HG03108 (cell line): ENCODE measurements around the gene ARHGEF26.

Experiments used
- ATAC-seq: cut with Tn5 transposase; IDR thresholded peaks from one replicate; pipeline ENCODE4 v1.9.1; 2021; ENCODE audit warnings: moderate library complexity; ENCODE audit not compliant: unreplicated experiment

The ARHGEF26 gene

DNA sequence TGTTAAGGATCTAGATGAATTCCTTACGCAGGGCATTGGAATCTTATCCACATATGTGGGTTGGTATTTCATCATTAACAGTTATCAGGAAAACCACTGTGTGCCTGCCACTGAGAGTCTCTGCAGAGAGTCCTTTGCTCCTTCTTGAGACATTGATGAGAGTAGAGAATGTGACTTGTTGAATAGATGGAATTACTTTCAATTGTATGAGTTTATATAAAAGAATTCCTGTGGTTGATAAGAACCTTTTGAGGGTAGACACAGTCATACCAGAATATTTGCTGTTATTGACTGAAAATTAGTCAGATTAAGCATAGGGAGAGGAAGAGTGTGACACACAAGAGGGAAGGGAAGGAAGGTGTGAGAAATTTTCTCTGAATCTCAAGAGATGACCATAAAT, 30.8 kb downstream of the ARHGEF26 start:
- ATAC-seq: no peak

DNA sequence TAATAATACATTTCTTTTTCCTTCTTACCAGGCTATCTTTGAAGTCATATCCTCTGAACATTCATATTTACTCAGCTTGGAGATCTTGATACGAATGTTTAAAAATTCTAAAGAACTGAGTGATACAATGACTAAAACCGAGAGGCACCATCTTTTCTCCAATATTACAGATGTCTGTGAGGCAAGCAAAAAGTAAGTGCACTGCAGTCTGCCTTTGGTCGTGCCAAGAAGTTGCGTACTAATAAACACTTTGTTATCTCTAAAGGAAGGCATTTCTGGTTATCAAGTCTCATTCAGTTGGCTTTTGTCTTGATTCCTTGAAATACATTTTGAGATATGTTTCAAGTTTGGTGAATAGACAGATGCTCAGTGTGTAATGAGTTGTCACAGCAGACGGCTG, 31.6 kb downstream of the ARHGEF26 start:
- ATAC-seq: no peak

DNA sequence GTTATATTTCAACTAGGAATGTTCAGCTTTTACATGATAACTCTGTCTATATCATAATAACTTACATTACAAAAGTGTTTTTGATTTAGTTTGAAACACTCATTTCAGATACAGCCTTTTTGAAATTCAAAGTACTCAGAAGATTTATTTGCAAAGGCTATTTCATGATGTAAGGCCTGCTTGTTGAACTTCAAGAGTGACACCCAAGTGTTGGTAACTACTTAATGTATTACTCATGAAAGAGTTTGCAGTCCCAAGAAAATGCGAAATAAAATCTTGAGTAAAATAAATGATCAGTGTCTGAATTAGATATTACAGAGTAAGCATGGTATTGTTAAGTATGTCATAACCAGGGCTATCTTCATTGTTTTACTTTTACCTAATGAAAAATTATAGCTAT, 35.3 kb downstream of the ARHGEF26 start:
- no peak for ATAC-seq

DNA sequence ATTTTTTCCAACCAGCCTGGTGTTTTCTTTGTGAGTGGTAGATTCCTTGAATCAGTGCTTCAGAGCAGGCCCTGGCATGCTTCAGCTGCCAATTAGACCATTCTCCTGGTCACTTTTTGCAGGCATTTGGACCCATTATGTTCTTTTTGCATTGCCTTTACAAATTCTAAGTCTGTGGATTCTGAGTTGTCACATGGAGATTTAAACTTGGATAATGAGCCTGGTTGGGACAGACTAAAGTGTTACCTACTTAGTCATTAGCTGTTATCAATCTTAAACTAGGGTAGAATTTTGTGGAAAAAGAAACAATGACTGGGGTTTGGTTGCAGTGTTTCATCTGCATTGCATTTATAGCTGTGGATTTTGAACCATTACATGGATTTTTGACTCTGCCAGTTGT, 40.6 kb downstream of the ARHGEF26 start:
- ATAC-seq: no peak

DNA sequence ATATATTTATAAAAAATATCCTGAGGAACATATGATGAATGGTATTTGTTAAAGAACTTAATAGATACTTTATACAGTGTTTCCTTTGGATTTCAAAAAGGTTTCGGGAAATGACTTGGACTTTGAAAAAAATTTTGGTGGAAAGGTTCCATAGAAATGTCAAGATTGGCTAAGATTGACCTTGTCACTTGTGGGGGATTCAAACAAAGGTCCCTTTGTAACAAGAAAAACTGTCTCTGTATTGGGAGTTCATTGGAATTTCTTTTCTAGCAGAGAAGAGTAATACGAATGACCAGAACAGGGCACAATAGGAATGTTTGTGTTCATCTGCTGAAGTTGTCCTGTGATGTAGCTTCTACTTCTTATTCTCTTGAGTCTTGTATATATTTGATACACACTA, 43.2 kb downstream of the ARHGEF26 start:
- no peak for ATAC-seq

DNA sequence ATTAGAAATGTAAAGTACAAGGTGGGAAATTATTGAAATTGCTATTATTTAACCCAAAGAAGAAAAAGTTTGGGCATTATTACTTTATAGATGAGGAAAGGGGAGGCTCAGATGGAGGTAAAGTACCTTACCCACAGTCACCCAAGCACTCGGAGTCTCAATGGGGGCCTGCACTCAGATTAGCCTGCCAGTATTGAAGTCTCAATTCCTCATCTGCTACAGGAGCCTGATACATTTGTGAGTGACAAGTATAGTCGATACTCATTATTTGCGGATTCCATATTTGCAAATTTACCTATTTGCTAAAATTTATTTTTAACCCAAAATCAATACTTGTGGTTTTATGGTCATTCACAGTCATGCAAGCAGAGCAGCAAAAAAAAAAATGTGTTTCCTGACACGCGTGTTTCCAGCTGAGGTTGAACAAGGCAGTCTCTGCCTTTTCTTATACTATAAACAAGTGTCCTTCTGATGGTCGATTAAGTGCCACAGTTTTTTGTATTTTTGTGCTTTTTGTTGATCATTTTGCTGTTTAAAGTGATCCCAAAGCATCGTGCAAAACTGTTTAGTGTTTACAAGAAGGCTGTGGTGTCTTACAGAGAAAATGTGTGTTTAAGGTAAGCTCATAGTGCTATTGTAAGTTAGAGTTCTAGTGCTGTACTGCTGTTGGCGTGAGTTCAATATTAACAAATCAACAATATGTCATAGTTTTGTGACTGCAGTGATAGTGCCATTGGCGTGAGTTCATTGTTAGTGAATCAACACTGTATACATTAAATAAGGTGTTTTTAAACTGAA, 48.0 kb downstream of the ARHGEF26 start:
- ATAC-seq: no peak

DNA sequence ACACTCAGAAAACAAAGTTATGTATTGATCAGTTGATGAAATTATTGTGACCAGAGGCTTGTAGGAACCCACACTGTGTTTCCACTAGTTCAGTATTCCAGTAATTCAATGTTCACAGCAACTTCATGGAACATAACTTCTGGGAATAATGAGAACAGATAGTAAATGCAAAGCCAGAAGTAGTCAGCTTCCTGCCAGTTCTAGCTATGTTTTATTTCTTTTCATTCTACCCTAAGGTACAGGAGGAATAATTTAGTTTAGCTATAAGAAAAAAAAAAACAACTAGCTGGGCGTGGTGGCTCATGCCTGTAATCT, 48.6 kb downstream of the ARHGEF26 start:
- no peak for ATAC-seq

DNA sequence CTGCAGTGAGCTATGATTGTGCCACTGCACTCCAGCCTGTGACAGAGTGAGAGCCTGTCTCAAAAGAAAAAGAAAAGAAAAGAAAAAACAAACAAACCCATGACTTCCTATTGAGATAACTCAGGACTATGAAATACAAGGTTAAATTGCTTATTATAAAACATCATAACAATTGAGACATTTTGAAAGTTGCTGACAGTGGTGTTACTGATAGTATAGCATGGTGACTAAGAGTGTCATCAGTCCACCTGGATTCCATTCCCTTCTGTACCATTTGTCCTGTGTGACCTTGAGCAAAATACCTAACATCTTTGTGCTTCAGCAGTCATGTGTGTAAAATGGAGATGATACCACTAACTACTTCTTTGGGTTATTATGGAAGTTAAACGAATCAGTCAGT, 49.1 kb downstream of the ARHGEF26 start:
- ATAC-seq: no peak

DNA sequence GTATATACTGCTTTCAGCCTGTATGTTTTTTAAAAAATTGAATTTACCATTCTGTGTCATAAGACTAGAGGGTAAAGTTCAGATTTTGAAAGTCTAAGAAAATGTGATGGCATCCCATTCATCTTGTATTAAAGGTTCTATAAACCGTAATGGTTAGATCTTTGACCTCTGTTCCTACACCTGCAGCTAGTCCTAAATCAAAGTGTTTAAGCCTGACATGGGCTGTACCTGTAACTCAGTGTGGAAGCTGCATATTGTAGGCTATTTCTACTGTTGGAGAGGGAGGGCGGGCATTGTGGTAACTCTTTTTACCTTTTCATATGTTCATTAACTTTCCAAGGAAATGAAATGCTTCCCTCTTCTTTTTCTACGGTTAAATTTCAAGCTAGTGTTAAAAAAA, 53.9 kb downstream of the ARHGEF26 start:
- no peak for ATAC-seq

DNA sequence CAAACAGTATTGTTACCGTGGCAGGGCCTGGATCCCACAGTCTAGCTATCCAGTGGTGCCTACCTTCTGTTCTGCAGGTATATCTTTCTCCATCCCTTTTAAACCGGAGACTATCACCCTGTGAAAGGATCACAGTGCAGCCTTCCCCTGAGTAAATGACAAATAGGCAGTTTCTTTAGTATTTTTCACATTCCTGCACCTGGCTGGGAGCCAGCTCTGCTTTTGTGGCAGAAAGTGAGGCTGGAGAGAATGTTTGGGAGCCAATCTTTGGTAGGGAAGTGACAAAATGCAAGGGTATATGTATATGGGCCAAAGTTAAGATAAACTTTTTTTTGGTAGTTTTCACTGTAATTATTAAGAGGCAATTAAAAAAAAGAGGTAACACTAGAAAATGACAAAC, 54.8 kb downstream of the ARHGEF26 start:
- no peak for ATAC-seq

DNA sequence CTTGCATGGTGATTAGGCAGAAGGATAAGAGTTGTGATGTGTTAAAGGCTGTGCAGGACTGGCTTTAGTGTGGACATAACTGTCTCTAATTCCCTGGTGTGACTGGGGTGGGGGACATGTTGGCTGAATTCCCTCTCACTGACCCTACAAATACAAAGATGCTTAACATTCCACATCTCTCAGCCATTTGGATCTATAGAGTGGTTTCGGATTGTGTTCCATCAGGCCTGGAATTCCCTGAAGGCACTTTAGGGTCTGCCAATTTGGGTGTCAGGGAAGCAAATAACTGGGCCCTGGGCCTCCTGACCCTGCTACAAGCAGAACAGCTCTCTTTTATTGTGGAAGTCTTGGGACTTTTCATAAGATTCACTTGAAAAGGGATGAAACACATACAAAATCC, 56.2 kb downstream of the ARHGEF26 start:
- no peak for ATAC-seq

DNA sequence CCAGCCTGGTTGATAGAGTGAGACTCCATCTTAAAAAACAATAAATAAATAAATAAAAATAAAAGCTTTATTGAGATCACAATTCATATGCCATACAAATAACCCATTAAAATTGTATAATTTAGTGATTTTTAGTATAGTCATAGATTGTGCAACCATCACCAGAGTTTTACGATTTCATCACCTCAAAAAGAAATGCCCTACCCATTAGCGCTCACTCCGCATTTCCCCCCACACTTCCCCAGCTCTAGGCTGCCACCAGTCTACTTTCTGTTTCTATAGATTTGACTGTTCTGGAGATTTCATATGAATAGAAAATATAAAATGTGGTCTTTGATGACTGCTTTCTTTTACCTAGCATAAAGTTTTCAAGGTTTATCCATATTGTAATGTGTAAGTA, 57.0 kb downstream of the ARHGEF26 start:
- no peak for ATAC-seq

DNA sequence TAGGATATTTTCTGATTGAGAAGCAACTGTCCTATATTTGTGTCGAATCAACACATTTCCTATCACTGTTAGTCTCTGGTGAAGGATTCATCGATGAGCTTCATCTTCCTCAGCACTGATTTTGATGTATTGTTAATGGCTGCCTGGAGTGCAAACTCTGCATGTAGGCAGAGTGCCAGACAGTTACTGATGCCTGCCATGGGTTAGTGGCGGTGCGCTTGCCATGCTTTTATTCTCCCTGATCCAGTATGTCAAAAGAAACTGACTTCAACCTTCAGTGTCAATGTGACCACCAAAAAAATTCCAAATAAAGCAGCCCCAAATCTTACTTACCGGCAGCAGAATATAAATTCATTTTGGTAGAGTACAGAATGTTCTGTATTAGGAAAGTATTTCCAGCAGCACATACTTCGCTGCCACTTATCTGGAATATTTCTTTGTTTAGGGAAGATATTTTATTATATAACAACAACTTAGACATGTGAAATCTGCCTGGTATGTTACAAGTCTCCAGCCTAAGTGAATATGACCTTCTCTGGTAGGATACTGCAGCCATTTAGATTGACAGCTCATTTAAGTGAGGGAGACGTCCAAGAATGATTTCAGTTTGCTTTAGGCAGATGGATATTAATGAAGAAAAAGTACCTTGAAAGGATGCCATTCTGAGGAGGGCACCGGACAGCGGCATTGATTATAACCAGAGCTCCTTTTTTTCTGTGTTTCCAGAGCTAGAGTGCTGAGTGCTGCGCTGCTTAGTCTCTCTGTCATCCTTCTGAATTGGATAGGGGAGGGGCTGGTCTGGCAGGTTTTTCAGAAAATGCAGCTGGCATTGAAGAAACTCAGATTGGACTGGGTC, 59.9 kb downstream of the ARHGEF26 start:
- no peak for ATAC-seq

DNA sequence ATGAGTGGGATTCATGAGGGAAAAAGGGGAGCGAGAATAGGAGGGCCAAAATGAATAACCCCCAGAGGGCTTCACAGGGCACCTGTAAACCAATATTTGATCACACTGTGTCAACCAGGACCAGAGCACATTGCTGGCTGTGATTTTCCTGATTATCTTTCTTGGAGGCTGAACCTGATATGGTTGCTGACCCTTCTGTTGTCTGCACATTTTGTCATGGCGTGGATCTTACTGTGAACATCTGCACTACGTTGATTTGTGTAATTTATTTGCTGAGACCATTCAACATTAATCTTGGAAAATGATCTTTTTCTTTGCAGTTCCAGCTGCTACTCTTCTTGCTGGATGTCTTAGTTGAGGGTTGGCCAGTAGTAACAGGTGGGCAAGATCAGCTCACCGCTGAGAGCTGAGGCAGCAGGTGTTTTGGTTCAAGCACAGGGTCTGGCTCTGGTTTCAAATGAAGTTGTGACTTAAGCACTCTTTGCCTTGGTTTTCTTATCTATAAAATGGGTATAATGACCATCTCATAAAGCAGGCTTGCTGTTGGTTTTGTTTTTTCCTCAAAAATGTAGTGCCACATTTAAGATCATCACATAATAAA, 61.2 kb downstream of the ARHGEF26 start:
- ATAC-seq: no peak

DNA sequence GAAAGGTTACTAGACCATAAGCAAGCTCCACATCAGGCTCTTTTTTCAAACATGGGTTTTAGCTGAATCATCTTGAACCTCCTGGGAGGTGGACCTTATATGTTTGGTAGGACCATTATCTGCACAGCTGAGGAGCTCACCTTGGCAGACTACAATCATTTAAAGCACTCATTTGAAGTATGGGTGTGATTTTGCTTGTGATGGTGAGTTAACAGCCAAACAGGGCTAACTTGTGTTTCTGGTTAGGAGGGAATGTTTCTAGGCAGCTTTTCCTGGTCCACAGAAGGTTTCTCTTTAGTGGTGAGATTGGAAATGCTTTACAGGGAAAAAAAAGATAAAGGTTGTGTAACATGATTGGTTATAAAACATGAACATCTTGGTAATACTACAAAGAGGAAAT, 61.8 kb downstream of the ARHGEF26 start:
- no peak for ATAC-seq

DNA sequence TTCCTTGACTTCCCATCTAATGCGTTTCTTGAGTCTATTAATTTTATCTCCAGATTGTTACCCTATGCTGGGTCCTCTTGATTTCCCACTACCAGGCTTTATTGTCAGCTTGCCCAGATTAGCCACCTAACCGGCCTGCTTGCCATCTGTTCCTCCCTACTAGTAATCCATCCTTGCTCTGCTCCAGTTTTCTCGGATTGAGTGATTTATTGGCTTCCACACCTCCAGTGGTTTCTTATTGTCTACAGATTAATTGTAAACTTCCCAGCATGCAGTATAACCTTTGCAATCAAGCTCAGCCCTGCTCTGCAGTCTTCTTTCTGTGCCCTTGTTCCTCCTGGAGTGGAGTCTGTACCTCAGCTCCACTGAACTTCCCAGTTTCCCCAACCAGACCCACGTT, 63.4 kb downstream of the ARHGEF26 start:
- no peak for ATAC-seq

DNA sequence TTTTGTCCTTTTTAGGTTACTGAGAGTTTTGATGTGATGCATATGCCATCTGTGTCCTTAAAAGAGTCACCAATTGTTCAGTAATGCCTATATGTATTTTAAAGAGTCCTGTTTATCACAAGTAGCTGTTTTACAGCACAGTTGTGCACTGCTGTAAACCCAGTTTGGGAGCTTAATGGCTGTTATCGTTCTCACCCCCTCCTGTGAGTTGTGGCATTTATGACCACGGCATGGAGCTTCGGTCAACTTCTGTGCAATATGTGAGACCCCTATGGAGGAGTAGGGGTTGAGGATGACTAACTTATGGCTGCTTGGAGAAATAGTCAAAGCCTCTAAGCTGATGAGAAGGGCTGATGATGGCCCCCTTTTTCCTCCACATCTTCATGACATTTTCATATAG, 67.2 kb downstream of the ARHGEF26 start:
- ATAC-seq: no peak

DNA sequence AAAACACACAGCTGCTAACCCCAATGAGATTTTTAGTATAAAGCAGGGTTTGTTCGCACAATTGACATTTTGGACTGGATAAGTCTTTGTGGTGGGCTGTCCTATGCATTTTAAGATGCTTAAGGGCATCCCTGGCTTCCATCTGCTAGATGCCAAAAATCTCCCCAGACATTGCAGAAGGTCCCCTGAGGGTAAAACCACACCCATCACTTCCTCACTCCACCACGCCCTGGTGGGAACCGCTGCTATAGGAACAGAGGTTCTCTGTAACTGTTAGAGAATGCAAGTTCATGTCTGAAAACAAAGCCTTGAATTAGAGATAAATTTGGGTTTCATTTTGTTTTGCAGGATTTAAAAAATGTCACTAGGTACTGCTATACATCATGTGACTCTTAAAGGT, 67.7 kb downstream of the ARHGEF26 start:
- no peak for ATAC-seq

DNA sequence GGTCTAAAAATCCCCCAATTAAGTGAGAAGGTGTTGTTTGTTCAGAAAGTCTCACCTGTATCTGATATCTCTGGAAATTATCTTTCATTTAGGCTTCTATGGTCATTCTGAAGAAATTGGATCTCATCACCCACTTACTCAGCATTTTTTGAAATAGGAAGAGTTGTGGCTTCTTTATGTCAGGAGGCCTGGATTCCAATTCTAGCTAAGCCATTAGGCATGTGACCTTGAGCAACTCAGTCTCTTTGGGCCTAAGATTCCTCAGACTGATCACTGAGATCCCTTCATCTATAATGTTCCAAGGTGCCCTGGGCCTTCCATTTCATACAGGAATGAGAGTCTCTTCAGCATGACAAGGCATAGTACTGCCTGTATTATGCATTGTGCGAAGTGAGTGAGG, 70.3 kb downstream of the ARHGEF26 start:
- ATAC-seq: no peak

DNA sequence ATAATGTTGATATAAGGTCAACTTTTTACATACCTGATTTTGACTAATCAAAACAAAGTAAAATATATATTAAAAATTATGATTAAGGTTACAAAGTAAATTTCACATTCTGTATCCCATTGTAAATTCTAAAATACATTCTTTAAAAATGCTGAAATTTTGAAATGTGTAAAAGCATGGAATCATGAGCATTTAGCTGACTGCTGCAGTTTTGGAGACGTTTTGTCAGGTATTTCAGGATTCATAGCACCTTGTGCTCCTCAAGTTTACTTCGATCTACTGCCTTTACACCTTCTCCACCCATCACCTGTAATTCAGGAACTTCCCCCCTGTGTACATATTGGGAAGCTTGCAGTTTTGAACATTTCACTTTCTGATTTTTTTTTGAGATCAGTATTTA, 71.0 kb downstream of the ARHGEF26 start:
- no peak for ATAC-seq

DNA sequence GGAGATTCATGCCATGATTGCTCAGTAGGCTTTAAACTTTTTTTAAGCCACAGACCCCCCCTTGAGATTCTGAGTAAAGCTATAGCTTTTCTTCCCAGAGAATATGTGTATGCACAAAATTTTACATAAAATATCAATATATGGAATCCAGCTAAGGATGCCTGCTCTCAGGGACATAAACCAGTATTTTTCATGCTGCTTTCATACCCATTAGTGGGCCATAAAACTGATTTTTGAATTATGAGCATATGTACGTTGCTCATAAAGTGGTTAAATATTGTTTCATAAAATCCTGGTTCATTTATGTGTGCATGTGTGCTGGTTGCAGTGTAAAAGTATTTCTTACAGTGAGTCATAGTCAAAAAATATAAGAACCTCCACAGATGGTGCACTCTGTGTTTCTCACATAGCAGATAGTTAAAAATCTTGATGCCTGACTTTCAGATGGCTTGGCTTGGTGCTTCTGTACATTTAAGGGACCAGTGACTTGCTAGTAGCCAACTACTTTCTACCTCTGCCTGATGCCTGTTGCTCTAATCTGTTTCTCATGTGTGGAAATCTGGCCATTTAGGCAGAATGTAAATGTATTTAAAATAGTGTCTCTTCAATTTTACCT, 71.9 kb downstream of the ARHGEF26 start:
- ATAC-seq: no peak

DNA sequence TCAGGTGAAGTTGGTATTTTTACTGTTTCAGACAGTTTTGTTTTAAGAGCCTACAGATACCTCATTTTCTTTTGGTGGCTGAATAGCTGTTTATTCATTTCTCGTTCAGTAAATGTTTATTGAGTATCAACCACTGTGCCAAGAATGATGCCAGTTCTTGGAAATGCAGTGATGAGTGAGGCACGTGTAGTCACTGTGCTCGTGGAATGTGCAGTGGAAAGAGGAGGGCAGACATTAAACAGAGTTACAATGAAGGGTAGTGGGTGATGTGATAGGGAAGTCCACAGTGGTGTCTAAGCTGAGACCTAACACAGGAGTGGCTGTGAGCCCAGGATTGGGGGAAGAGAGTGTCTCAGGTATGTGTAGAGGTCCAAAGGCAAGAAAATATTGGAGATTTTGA, 73.7 kb downstream of the ARHGEF26 start:
- no peak for ATAC-seq
